ENCODE measurements around the gene SH3GL1. TPM values are rescaled to one million over a fixed set of nuclear protein-coding genes. Genes with fewer than 3 reads are reported as not detected.

The SH3GL1 gene
- polyA plus RNA-seq, 1 of the 3 experiments (the other 2 are of a cell fraction): 82.8 TPM

- H4K20me1 ChIP-seq (ENCODE audit: insufficient read depth): peaks cover 91% of the 10 kb centered on the region
- 88% methylated on average over 21 of the region's 21 CpGs for WGBS (ENCODE audit: low lambda C conversion rate)
- ChIA-PET POLR2A (no interaction called here), CTCF (interaction anchor here (0.6 to 2.0 kb wide), 4 partner anchors 10 to 28 kb away, joined by 3 to 13 read pairs (median 4); partner anchors contain the start of gene SH3GL1)
- peaks cover 5 to 6% of the 10 kb centered on the region in 2 experiments for H3K36me3 ChIP-seq (replicated peaks in 1 of 2; ENCODE audit: control insufficient read depth in 1 of 2, insufficient read depth in 2 of 2, low read length in 1 of 2)
- no peak overlapping the region for H3K27ac ChIP-seq (ENCODE audit: low read depth in 2 of 2, low read length in 1 of 2)
- no peaks in the 10 kb centered on the region for H3K9me3 ChIP-seq
- H2AFZ ChIP-seq (ENCODE audit: low read depth): no peak overlapping the region
- no peak overlapping the region for H3K9ac ChIP-seq
- TF ChIP-seq ELF1 (IDR thresholded peaks at IDR 0.05): no peak
- peaks cover 0 to 20% of the 10 kb centered on the region in 2 experiments; a peak in 1 of 4 replicates for H3K4me1 ChIP-seq (ENCODE audit: control insufficient read depth in 1 of 2, insufficient read depth in 2 of 2, low read depth in 1 of 2, low read length in 1 of 2)
- DNase-seq: no peak
- H3K79me2 ChIP-seq (ENCODE audit: insufficient read depth): peaks cover 97% of the 10 kb centered on the region
- H3K4me2 ChIP-seq: no peak overlapping the region
- no peaks in the 10 kb centered on the region for H3F3A ChIP-seq (replicated peaks; ENCODE audit: insufficient read depth)
- H3K9me2 ChIP-seq: no peaks in the 10 kb centered on the region
- no peaks in the 10 kb centered on the region for H3K27me3 ChIP-seq (ENCODE audit: insufficient read depth)
- H3K4me3 ChIP-seq (ENCODE audit: low read depth in 2 of 2, low read length in 1 of 2): no peak overlapping the region
Observed at GRCh38 chr19:4390567-4391305, 9.6 kb downstream of the SH3GL1 start.

DNA sequence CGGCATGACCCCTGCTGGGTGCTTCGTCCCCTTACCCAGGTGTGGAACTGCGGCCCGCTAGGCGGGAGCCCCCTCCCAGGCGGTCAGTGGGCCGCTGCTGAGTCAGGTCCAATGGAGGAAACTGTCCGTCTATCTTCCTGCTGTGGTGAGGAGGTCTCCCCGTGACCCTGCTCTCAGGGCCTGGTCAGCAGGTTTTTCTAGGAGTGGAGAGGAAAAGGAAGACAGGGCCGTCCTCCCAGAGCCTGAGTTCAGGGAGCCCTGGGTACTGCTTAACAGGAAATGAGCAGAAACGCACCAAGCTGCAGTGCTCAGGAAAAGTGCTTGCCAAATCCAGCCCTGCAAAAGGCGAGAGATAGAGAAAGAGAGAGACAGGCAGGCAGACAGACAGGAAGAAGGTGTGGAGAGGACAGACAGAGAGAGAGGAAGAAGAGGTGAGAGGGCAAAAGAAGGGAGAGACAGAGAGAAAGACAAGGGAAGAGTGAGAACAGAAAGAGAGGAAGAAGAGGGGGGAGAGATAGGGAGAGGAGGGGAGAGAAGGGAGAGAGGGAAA, 10.3 kb downstream of the SH3GL1 start:
- ChIA-PET CTCF (interaction anchor here (0.8 to 2.0 kb wide), 2 partner anchors 10 to 14 kb away, joined by 4 to 13 read pairs; partner anchors contain the start of gene SH3GL1), POLR2A (no interaction called here)
- H3K4me2 ChIP-seq: no peak overlapping the region
- TF ChIP-seq SIN3A (IDR thresholded peaks at IDR 0.05; ENCODE audit: borderline replicate concordance, low read depth, low read length): no peak
- no peak for TF ChIP-seq TEAD4 (IDR thresholded peaks at IDR 0.05; ENCODE audit: borderline replicate concordance, insufficient read depth)
- TF ChIP-seq, protein P1, sequence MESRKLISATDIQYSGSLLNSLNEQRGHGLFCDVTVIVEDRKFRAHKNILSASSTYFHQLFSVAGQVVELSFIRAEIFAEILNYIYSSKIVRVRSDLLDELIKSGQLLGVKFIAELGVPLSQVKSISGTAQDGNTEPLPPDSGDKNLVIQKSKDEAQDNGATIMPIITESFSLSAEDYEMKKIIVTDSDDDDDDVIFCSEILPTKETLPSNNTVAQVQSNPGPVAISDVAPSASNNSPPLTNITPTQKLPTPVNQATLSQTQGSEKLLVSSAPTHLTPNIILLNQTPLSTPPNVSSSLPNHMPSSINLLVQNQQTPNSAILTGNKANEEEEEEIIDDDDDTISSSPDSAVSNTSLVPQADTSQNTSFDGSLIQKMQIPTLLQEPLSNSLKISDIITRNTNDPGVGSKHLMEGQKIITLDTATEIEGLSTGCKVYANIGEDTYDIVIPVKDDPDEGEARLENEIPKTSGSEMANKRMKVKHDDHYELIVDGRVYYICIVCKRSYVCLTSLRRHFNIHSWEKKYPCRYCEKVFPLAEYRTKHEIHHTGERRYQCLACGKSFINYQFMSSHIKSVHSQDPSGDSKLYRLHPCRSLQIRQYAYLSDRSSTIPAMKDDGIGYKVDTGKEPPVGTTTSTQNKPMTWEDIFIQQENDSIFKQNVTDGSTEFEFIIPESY (IDR thresholded peaks at IDR 0.05; ENCODE audit: borderline replicate concordance, low read depth): no peak
- TF ChIP-seq, protein P2, sequence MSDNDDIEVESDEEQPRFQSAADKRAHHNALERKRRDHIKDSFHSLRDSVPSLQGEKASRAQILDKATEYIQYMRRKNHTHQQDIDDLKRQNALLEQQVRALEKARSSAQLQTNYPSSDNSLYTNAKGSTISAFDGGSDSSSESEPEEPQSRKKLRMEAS (IDR thresholded peaks at IDR 0.05; ENCODE audit: low read depth): no peak
- no peak for TF ChIP-seq NFIC (IDR thresholded peaks at IDR 0.05; ENCODE audit: borderline replicate concordance)
- no peak for TF ChIP-seq EP300 (IDR thresholded peaks at IDR 0.05; ENCODE audit: borderline replicate concordance in 1 of 2, low read depth in 1 of 2, low read length in 1 of 2)
- TF ChIP-seq SMC3 (IDR thresholded peaks at IDR 0.05; ENCODE audit: low read depth, low read length): no peak
- no peak for TF ChIP-seq TCF12 (IDR thresholded peaks at IDR 0.05)
- no peak for TF ChIP-seq NRF1 (IDR thresholded peaks at IDR 0.05; ENCODE audit: low read depth, low read length)
- TF ChIP-seq JUND (IDR thresholded peaks at IDR 0.05): no peak
- H3K4me1 ChIP-seq (ENCODE audit: control insufficient read depth in 1 of 2, insufficient read depth in 2 of 2, low read depth in 1 of 2, low read length in 1 of 2): peaks cover 0 to 20% of the 10 kb centered on the region in 2 experiments; a peak in 1 of 4 replicates
- peaks cover 0 to 6% of the 10 kb centered on the region in 2 experiments for H3K36me3 ChIP-seq (replicated peaks in 1 of 2; ENCODE audit: control insufficient read depth in 1 of 2, insufficient read depth in 2 of 2, low read length in 1 of 2)
- no peaks in the 10 kb centered on the region for H3F3A ChIP-seq (replicated peaks; ENCODE audit: insufficient read depth)
- H2AFZ ChIP-seq (ENCODE audit: low read depth): no peak overlapping the region
- no peaks in the 10 kb centered on the region for H3K27me3 ChIP-seq (ENCODE audit: insufficient read depth)
- no peaks in the 10 kb centered on the region for H3K9me2 ChIP-seq
- H3K9ac ChIP-seq: no peak overlapping the region
- DNase-seq: no peak
- peaks cover 96% of the 10 kb centered on the region for H3K79me2 ChIP-seq (ENCODE audit: insufficient read depth)
- H3K4me3 ChIP-seq (ENCODE audit: low read depth in 2 of 2, low read length in 1 of 2): no peak overlapping the region
- peaks cover 91% of the 10 kb centered on the region for H4K20me1 ChIP-seq (ENCODE audit: insufficient read depth)
- H3K27ac ChIP-seq (ENCODE audit: low read depth in 2 of 2, low read length in 1 of 2): no peak overlapping the region; a peak in 1 of 4 replicates
- H3K9me3 ChIP-seq: no peaks in the 10 kb centered on the region
- WGBS (ENCODE audit: low lambda C conversion rate): 90% methylated on average over 12 of the region's 12 CpGs
